HEK293 (cell line): ENCODE measurements around the gene ACAD8.

Experiments
- KLF10 ChIP-seq: fragments of 450-650 bp; IDR thresholded peaks from 2 replicates; pipeline ENCODE4 v1.5.1; 2018; ENCODE audit warnings: missing biosample characterization, mild to moderate bottlenecking, missing genetic modification characterization
- MYNN ChIP-seq: fragments of 450-650 bp; formaldehyde crosslinking; IDR thresholded peaks from 2 replicates; pipeline ENCODE4 v1.5.1; 2016; ENCODE audit warnings: missing biosample characterization, missing genetic modification characterization, borderline replicate concordance
- ZNF138 ChIP-seq: fragments of 450-650 bp; formaldehyde crosslinking; IDR thresholded peaks from 2 replicates; pipeline ENCODE4 v1.5.1; 2016; ENCODE audit warnings: missing biosample characterization, missing genetic modification characterization, borderline replicate concordance
- TF ChIP-seq, protein P1 (sequence below): fragments of 450-650 bp; formaldehyde crosslinking; IDR thresholded peaks from 2 replicates; pipeline ENCODE4 v1.5.1; 2016; ENCODE audit warnings: missing biosample characterization, missing genetic modification characterization

DNA sequence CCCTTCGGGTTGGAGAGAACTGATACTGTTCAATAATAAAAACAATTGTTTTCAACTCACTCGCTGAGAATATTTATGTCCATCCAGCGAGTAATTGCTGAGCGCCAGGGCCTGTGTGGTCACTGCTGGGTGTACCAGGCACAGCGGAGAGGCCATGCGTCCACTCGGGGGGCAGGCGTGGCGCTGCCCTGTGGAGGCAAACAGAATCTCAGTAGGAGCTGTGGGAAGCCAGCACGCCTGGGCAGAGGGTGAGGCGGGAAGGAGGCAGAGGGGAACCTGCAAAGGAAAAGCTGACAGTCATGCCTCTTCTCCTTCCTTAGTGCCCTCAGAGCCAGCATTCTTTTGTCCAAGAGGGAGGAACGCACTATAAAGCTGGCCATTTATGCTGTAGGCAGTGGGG, 34.2 kb downstream of the ACAD8 start:
- TF ChIP-seq, protein P1, sequence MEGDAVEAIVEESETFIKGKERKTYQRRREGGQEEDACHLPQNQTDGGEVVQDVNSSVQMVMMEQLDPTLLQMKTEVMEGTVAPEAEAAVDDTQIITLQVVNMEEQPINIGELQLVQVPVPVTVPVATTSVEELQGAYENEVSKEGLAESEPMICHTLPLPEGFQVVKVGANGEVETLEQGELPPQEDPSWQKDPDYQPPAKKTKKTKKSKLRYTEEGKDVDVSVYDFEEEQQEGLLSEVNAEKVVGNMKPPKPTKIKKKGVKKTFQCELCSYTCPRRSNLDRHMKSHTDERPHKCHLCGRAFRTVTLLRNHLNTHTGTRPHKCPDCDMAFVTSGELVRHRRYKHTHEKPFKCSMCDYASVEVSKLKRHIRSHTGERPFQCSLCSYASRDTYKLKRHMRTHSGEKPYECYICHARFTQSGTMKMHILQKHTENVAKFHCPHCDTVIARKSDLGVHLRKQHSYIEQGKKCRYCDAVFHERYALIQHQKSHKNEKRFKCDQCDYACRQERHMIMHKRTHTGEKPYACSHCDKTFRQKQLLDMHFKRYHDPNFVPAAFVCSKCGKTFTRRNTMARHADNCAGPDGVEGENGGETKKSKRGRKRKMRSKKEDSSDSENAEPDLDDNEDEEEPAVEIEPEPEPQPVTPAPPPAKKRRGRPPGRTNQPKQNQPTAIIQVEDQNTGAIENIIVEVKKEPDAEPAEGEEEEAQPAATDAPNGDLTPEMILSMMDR: no peak
- TF ChIP-seq KLF10 (tag by site-specific recombination) (no peak), MYNN (tag by site-specific recombination) (no peak), ZNF138 (tag by site-specific recombination) (no peak)
